Measurements from ENCODE around the gene INHA. TPM values are rescaled to one million over a fixed set of nuclear protein-coding genes. Genes with fewer than 3 reads are reported as not detected.

The INHA gene
- total RNA-seq, 1 experiment from 2014 or later = 0.31 TPM

- Mint-ChIP-seq H3K9me3 (no peaks in the 10 kb centered on the region; a peak in 1 of 5 replicates), H3K27me3 (ENCODE audit: low read depth) (peaks cover 13% of the 10 kb centered on the region), H3K4me3 (peak overlapping the region in 1 of 2 experiments; percentile 83; a peak in 1 of 5 replicates), H3K4me1 (peaks cover 53 to 61% of the 10 kb centered on the region in 2 experiments), H3K36me3 (ENCODE audit: insufficient read depth in 1 of 3, low read depth in 3 of 3) (peaks cover 39 to 51% (median 50%) of the 10 kb centered on the region in 3 experiments), H3K27ac (no peak overlapping the region)
- Histone ChIP-seq H4K20me1 (ENCODE audit: control insufficient read depth, insufficient read depth, insufficient read length) (no peaks in the 10 kb centered on the region), H3K27me3 (ENCODE audit: insufficient read depth, low read length) (no peaks in the 10 kb centered on the region; the same call in 1 of the 2 replicates), H3K23ac (ENCODE audit: insufficient read length, low read depth, low read length) (no peak overlapping the region), H2BK20ac (ENCODE audit: low read depth, low read length, poor library complexity, severe bottlenecking) (no peak overlapping the region), H3K9ac (ENCODE audit: extremely low read depth, insufficient read length, low read length) (no peak overlapping the region), H3K4ac (ENCODE audit: low read depth, low read length) (no peak overlapping the region), H3K79me1 (ENCODE audit: insufficient read depth, low read depth, low read length, poor library complexity, severe bottlenecking) (no peaks in the 10 kb centered on the region), H3K79me2 (ENCODE audit: insufficient read depth, low read length) (no peaks in the 10 kb centered on the region), H2BK5ac (ENCODE audit: insufficient read length, low read length) (no peak overlapping the region), H3K56ac (ENCODE audit: insufficient read length, low read depth, low read length) (no peak overlapping the region), H2AK5ac (ENCODE audit: insufficient read length, low read length) (no peak overlapping the region), H3K27ac (ENCODE audit: insufficient read length, low read depth, low read length) (no peak overlapping the region), H4K91ac (ENCODE audit: insufficient read length, low read depth, low read length) (no peak overlapping the region), H3K4me2 (ENCODE audit: insufficient read depth, insufficient read length, low read length) (no peak overlapping the region), H4K8ac (replicated peaks; ENCODE audit: insufficient read length, low read depth, low read length) (no peak overlapping the region), H3K18ac (ENCODE audit: insufficient read length, low read depth, low read length) (no peak overlapping the region), H4K5ac (ENCODE audit: insufficient read length, low read depth, low read length) (no peak overlapping the region), H2BK15ac (ENCODE audit: low read depth, low read length) (no peak overlapping the region), H3T11ph (ENCODE audit: low read length) (no peak overlapping the region), H2BK12ac (ENCODE audit: insufficient read length, low read depth, low read length) (no peak overlapping the region), H3K9me3 (ENCODE audit: control insufficient read depth, low read depth, low read length) (no peaks in the 10 kb centered on the region), H3K23me2 (ENCODE audit: insufficient read length, low read depth, low read length, poor library complexity, severe bottlenecking) (peaks cover 7% of the 10 kb centered on the region), H2AFZ (ENCODE audit: low read length) (no peak overlapping the region), H3K14ac (ENCODE audit: insufficient read depth, low read length) (no peak overlapping the region), H2BK120ac (ENCODE audit: low read depth, low read length, poor library complexity, severe bottlenecking) (no peak overlapping the region), H3K4me1 (ENCODE audit: insufficient read depth, low read length) (peaks cover 8% of the 10 kb centered on the region; the same call in 1 of the 2 replicates)
- no CpG with 5 or more reads among the region's 6 CpGs for WGBS (ENCODE audit: extremely low coverage, insufficient read length, low lambda C conversion rate)
- DNase-seq = no peak
- no peak for TF ChIP-seq CTCF (conservative IDR thresholded peaks at IDR 0.05)
Observed at GRCh38 chr2:219569041-219569440, 3.1 kb upstream of the INHA start.
